Heart right ventricle (tissue), 16 donors: ENCODE data around the gene PTPN5. TPM values are rescaled to one million over a fixed set of nuclear protein-coding genes. Genes with fewer than 3 reads are reported as not detected.

Experiments
- ATAC-seq, 8 donors: fragments of 200-7000 bp; cut with Tn5 transposase; one replicate each; pipeline ENCODE4 v1.9.1; 2020; ENCODE audit warnings: mild to moderate bottlenecking in 8 of 8, moderate library complexity in 8 of 8, moderate number of reproducible peaks in 1 of 8
- DNase-seq, 2 donors: peaks; one replicate each; pipeline ENCODE4 v3.0.0-alpha.2; 2020
- H3K27ac ChIP-seq, 10 donors: fragments of 200-600 bp; sonication (generic) in 2 of 10; one replicate each; pipeline versions ENCODE4 v1.5.0 to v1.8.0; 2020 to 2022; ENCODE audit warnings: mild to moderate bottlenecking in 3 of 10
- H3K27me3 ChIP-seq, 7 donors: fragments of 200-600 bp; one replicate each; pipeline ENCODE4 v1.8.0; 2021 to 2022; ENCODE audit warnings: mild to moderate bottlenecking in 2 of 7
- H3K36me3 ChIP-seq, 9 donors: fragments of 200-600 bp; sonication (generic) in 1 of 9; one replicate each; pipeline versions ENCODE4 v1.5.0 to v1.8.0; 2020 to 2022; ENCODE audit warnings: mild to moderate bottlenecking in 2 of 9
- H3K4me1 ChIP-seq, 9 donors: fragments of 200-600 bp; sonication (generic) in 1 of 9; one replicate each; pipeline versions ENCODE4 v1.5.0 to v1.8.0; 2020 to 2022; ENCODE audit warnings: mild to moderate bottlenecking in 4 of 9
- H3K4me3 ChIP-seq, 10 donors: fragments of 200-600 bp; sonication (generic) in 2 of 10; one replicate each; pipeline versions ENCODE4 v1.5.0 to v1.8.0; 2020 to 2022; ENCODE audit warnings: mild to moderate bottlenecking in 7 of 10, moderate library complexity in 2 of 10
- H3K9me3 ChIP-seq, 11 donors: fragments of 200-600 bp in 10 of 11; sonication (generic) in 2 of 11; one replicate each; pipeline versions ENCODE4 v1.5.0 to v1.8.0; 2013 to 2022; ENCODE audit warnings: mild to moderate bottlenecking in 2 of 11, control low read depth in 1 of 11, moderate library complexity in 1 of 11
- CTCF ChIP-seq, 9 donors: fragments of 200-600 bp; sonication (generic) in 2 of 9; IDR thresholded peaks; one replicate each; pipeline versions ENCODE4 v1.5.0 to v1.8.0; 2021 to 2022; ENCODE audit warnings: antibody characterized with exemption in 9 of 9, mild to moderate bottlenecking in 5 of 9, moderate library complexity in 1 of 9
- WGBS, 2 donors: extraction: QIAGEN DNeasy Blood & Tissue Kit; methylation state at CpG; one replicate each; pipeline ENCODE4 v1.1.7; 2013; ENCODE audit warnings: inconsistent platforms in 1 of 2; 5-methylcytosine and 5-hydroxymethylcytosine counted together
- intact Hi-C, 10 donors: fragments of 100-400 bp; cut with DNase I; formaldehyde crosslinking; loops; one replicate each; pipeline versions ENCODE4 v1.11.1 to v1.14.2; 2022
- polyA plus RNA-seq, 2 donors: library from polyadenylated mRNA; stranded (reverse); fragments of 200-250 nt; gene quantifications; one replicate each; pipeline ENCODE4 v1.2.3, GENCODE V29; 2013
- total RNA-seq, 10 donors: library from RNA; stranded (reverse); fragmentation: NEBNext Ultra II Directional in 3 of 10; extraction: Animal tissue kit (Norgen Biotek cat#: 25700) in 3 of 10; gene quantifications; one replicate each; pipeline versions ENCODE4 v1.2.1 to v1.2.4, GENCODE V29; 2021 to 2023
- donor health status: Arrhythmogenic right ventricular cardiomyopathy.
- donor health status: ischemic (EF 13 %, LVEDD 7.1; RV severe dilation, severe dysfunction).
- donor health status: healthy with polysubstance abuse.
- donor health status: DM: no; HTN: yes; CAD: no.
- donor health status: DM: no; HTN: no; CAD: no.
- donor health status: ischemic (EF 25% LVEDD 6.9; RV normal size, moderate dysfunction).
- donor health status: ischemic (EF 25% LVEDD 5.7; RV mildly dilated, moderate dysfunction).
- donor health status: healthy.
- donor health status: DM: yes; HTN: yes; CAD: no.
- donor health status: Ischemic cardiomyopathy.
- donor health status: ischemic (EF 35%, LVEDD 5.7; RV mildly dilated, moderate dysfunction).
- donor health status: nonischemic (EF 11% LVEDD 7.7; RV severe dilation, severe dysfunction).
- donor health status: DM: yes; HTN: yes; CAD: no.
- donor health status: PGD.
- donor health status: ischemic (EF 29% LVEDD 5.4; RV normal size, mild dysfunction).
- donor health status: nonischemic (EF 23%, LVEDD 6.1; RV moderate dilation, normal function).

Gene PTPN5
- total and polyA plus RNA-seq, 12 donors = 1.5 to 8.8 (median 3.6) TPM

GRCh38 chr11:18765554-18765953, 26.0 kb downstream of the PTPN5 start:
- intact Hi-C loops = no loop called here
- no peak for DNase-seq
- WGBS, 2 donors = 57 to 59% methylated on average over 6 of the region's 6 CpGs

GRCh38 chr11:18761741-18762140, 29.9 kb downstream of the PTPN5 start:
- H3K4me1 ChIP-seq = peaks cover 0 to 9% (median 0%) of the 10 kb centered on the region in 9 donors
- intact Hi-C loops = no loop called here
- WGBS, 2 donors = 83% methylated on average over 11 of the region's 11 CpGs
- DNase-seq = no peak
- H3K27me3 ChIP-seq = peaks cover 0 to 3% (median 0%) of the 10 kb centered on the region in 7 donors
- no peak overlapping the region for H3K4me3 ChIP-seq
- H3K27ac ChIP-seq = no peak overlapping the region
- H3K36me3 ChIP-seq = peaks cover 0 to 7% (median 0%) of the 10 kb centered on the region in 9 donors
- no peak for TF ChIP-seq CTCF (IDR thresholded peaks at IDR 0.05)
- peak in 1 of 8 donors; percentile 15 for ATAC-seq
- no peaks in the 10 kb centered on the region for H3K9me3 ChIP-seq

More at GRCh38 chr11:18765554-18765953, 26.0 kb downstream of the PTPN5 start:
- Histone ChIP-seq H3K9me3 (no peaks in the 10 kb centered on the region), H3K27me3 (no peaks in the 10 kb centered on the region), H3K27ac (no peak overlapping the region), H3K36me3 (peaks cover 0 to 7% (median 0%) of the 10 kb centered on the region in 9 donors), H3K4me3 (no peak overlapping the region), H3K4me1 (peaks cover 0 to 17% (median 2%) of the 10 kb centered on the region in 9 donors)
- TF ChIP-seq CTCF (IDR thresholded peaks at IDR 0.05) = no peak
- no peak for ATAC-seq

DNA sequence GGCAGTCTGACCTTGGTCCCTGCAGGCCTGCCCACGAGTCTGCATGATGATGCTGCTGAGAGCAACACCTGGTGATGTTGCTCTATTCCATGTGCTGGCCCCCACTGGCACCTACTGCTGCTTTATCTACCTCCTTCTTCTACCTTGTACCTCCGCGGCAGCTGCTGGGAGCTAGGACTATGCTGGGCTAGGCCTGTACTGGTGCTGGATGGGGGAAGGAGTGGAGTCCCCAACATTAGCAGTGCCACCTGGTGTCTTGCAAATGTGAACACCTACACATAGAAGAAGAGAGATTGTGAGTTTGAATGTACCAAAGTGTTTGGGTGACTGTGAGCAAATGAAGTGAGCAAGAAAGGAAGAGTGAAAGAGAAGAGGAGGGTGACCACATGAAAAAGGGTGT, 30.5 kb downstream of the PTPN5 start:
- TF ChIP-seq CTCF (IDR thresholded peaks at IDR 0.05) = no peak
- Histone ChIP-seq H3K4me1 (peaks cover 0 to 9% (median 0%) of the 10 kb centered on the region in 9 donors), H3K9me3 (no peaks in the 10 kb centered on the region), H3K36me3 (peaks cover 0 to 7% (median 0%) of the 10 kb centered on the region in 9 donors), H3K4me3 (no peak overlapping the region), H3K27ac (no peak overlapping the region), H3K27me3 (peaks cover 0 to 3% (median 0%) of the 10 kb centered on the region in 7 donors)
- intact Hi-C loops = no loop called here
- ATAC-seq (peak in 1 of 8 donors; percentile 38), DNase-seq (no peak)
- WGBS, 2 donors = 87 to 92% methylated on average over 3 of the region's 3 CpGs

- WGBS, 2 donors = 39 to 45% methylated on average over 3 of the region's 3 CpGs
- peaks cover 0 to 9% (median 0%) of the 10 kb centered on the region in 7 donors for H3K27me3 ChIP-seq
- no peak for TF ChIP-seq CTCF (IDR thresholded peaks at IDR 0.05)
- intact Hi-C loops = no loop called here
- no peaks in the 10 kb centered on the region for H3K36me3 ChIP-seq
- no peaks in the 10 kb centered on the region for H3K4me1 ChIP-seq
- no peak for ATAC-seq
- H3K9me3 ChIP-seq = no peaks in the 10 kb centered on the region
- H3K4me3 ChIP-seq = no peak overlapping the region
- H3K27ac ChIP-seq = no peak overlapping the region
- DNase-seq = no peak
Observed at GRCh38 chr11:18757811-18758210, 33.8 kb downstream of the PTPN5 start.
